Suppressor macrophage (primary cell): Measurements from ENCODE around the gene MYPOP.

ENCODE experiments used
- DNase-seq, 4 experiments: peaks; one replicate each; pipeline ENCODE4 v3.0.0-alpha.2; 2020 to 2022

Gene MYPOP

DNA sequence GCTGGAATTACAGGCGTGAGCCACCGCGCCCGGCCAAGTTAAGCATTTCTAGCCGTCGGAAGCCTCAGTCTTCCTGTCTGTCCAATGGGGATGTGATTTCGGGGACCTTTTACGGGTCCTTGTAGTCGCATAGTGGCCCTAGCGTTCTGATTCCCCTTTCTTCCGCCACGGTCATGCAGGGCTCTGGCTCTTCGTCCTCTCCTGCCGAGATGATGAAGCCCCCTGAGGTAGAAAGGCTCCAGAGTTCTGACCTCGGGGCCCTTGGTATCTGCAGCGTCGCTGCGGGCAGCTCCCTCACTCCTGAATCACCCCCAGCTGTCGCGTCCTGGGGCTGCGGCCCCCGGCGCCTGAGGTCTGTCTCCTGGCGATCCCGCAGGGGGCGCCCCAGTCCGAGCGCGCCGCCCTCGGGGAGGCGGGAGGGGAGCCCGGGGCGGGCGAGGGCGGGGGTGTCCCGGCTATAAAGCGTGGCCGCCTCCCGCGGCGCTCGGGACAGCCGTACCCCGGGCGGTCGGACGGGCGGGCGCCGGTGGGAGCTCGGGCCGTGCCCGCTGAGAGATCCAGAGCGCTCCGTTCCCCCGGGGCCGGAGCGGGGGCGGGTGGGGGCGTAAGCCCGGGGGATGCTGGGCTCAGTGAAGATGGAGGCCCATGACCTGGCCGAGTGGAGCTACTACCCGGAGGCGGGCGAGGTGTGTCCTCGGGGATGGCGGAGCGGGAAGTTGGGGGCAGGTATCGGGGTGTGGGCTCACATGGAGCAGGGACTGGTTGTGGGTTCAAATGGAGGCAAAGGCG is 38.4 kb downstream of the MYPOP start, which contains the start of gene FOXA3:
TSS of gene FOXA3 (plus strand) at position 487 of the 789 bp plus-strand sequence. CDS start at position 618, 131 bp downstream.
- peak; percentile 43 to 75 (median 50) for DNase-seq

DNA sequence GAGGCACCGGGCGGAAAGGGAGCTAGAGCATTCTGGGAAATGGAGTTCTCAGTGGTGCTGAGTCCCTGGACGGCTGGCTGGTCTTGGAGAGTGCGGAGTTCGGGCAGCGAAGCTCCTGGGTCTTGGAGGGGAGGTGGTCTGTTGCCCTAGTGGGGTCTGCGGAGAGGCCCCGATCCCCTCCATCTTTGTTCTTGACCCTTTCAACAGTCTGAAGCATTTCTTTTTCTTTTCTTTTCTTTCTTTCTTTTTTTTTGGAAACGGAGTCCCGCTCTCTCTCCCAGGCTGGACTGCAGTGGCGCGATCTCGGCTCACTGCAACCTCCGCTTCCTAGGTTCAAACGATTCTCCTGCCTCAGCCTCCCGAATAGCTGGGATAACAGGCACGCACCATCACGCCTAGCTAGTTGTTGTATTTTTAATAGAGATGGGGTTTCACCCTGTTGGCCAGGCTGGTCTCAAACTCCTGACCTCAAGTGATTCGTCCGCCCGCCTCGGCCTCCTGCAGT is 39.0 kb downstream of the MYPOP start:
- DNase-seq, result no peak

DNA sequence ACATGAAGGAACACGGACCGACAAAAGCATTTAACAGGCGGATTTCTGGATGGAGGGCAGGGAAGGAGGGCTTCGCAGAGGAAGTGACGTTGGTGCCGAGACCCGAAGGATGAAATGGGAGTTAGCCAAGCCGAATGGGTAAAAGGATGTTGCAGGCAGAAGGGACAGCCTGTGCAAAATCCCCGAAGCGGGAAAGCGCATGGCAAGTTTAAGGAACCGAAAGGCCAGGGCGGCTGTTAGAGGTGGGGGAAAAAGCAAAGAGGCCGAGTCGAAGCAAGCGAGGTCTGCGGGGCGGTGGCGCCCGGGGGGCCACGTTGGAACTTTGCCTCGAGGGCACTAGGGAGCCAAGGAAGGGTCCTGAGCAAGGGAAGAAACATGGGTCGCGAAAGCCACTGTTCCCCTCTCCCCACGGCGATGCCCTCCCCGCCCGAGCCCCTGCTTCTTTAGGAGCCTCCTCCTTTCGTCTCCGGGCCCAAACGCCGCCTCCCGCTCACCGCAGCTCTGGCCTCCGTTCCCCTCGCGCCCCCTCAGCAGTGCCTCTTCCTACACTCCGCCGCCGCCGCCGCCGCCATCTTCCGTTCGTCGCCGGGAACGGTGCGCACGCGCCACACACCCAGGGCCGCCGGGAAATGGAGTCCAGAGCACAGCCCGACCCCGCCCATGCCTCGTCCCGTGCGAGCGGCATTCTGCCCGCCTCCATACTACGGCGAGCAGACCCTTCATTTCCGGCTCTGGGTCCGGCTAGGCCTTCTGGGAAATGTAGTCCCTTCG is 39.7 kb downstream of the MYPOP start, which contains the start of gene SYMPK:
TSS of gene SYMPK (minus strand) at position 584 of the 771 bp plus-strand sequence. CDS start 8,652 bp downstream, outside the sequence.
- DNase-seq, result peak; percentile 98 to 99 (median 99)

DNA sequence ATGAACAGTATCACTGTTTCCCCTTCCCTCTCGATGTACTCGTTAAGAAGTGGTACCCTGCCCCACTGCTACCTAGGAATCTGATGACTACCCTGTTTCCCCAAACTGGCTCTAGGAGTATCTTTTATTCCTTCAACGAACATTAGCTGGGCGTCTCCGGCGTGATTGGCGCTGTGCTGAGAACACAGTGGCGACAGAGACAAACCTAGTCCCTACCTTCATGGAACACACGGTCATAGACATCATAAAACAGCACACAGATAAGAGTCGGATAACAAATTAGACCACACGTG is 40.2 kb downstream of the MYPOP start:
- DNase-seq, result no peak

DNA sequence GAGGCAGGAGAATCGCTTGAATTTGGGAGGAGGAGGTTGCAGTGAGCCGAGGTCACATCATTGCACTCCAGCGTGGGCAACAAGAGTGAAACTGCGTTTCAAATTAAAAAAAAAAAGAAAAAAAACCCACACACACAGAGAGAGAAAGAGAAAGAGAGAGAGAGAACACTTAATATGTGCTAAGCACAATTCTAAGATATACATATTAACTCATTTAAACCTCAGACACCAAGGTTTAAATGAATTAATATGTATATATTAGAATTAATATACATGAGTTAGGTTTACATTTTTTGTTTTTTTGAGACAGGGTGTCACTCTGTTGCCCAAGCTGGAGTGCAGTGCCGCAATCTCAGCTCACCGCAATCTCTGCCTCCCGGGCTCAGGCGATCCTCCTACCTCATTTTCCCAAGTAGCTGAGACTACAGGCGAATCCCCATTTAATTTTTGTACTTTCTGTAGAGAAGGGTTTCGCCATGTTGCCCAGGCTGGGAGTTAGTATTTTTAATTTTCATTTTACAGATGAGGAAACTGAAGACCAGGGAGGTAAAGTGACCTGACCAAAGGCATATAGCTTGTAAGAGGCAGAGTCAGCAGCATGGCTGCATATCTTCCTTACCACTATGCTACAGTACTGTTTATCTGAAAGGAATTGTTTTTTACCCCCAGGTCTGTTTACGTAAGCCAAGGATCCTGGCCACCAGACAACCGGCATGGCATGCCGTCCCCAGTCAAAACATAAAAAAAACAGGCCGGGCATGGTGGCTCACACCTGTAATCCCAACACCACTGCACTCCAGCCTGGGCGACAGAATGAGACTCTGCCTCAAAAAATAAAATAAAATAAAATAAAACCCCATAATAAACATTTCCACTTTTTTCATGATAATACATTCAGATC is 41.8 kb downstream of the MYPOP start:
- DNase-seq, result no peak

DNA sequence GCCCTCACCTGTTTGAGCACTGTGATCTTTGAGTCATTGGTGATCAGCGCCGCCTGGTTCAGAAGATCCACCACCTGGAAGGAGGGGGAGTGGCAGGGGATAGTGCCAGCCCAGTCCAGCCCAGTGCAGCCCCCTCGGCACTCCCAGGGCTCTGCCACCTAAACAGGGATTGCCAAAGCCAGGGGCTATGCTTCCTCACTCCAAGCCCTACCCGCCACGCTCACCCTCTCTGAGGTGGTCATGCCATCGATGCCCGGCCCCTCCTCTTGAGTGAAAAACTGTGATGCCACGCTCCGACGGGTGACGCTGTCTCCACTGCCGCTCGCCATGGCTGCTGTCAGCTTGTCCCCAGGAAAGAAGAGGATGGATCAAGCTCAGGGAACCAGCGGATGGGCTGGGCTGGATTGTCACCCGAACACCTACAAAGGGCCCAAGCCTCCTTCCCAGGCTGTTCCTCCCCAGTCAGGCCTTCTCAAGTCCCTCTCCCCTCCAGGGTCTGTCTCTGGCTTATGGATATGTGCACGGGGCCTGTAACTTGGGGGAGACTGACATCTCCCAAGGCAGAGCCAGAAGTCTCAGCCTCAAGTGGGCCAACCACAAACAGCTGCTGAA is 48.1 kb downstream of the MYPOP start:
- no peak for DNase-seq

DNA sequence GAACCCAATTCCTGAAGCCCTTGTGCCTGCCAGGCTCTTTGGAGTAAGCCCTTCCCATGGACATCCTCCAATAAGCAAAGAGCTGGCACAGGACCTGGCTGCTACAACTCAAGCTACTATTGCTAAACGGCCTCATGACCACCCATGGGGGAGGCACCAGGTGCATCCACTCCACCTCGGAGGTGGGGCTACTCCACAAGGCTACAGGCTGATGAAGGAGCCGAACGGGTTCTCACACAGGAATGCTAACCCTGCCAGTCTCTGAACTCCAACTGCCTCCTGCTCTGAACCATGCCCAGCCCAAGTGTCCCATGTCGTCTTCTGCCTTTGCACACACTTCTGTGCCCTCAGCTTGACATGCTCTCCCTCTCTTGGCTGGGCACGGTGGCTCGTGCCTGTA is 49.4 kb downstream of the MYPOP start:
- no peak for DNase-seq

DNA sequence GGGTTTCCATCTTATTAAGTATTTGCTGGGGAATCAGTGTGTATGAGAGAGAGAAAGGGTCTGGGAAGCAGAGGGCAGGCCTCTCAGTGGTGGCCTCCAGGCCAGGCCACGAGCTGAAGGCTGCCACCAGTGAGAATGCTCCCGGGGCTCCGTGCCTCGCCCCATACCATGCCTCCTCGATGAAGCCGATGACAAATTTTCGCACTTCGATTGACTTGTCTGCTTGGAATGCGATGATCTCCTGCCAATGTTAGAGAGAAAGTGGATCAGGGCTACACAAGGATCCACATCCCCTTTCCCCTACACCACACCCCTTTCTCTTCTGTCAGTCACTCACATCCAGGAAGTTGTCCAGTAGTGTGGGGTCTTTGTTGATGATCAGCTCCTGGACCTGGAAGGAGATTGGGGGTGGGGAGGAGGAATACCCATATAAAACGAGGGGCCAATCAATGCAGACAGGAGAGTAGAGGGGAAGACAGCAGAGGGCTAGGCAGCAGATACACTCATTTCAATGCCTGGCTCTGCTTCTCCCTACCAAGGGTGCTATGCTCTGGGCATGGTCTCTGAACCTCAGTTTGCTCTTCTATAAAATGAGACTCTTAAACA is 50.2 kb downstream of the MYPOP start:
- no peak for DNase-seq

DNA sequence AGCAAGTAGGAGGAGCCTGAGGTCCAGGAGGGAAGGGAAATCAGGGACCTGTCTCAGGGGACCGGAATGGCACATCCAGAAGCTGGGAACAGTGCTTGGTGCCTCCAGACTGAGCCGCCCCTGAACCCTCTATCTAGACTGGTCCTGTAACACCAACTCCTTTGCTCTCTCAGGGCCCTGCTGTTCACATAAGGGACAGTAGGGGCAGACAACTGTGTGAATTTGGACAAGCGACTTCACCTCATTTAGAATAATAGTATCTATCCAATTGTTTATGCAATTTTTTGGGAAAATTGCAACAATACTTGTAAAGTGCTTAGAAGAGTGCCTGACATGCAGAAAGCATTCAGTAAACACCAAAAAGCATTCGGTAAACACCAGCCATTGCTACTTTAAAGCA is 53.5 kb downstream of the MYPOP start:
- no peak for DNase-seq

DNA sequence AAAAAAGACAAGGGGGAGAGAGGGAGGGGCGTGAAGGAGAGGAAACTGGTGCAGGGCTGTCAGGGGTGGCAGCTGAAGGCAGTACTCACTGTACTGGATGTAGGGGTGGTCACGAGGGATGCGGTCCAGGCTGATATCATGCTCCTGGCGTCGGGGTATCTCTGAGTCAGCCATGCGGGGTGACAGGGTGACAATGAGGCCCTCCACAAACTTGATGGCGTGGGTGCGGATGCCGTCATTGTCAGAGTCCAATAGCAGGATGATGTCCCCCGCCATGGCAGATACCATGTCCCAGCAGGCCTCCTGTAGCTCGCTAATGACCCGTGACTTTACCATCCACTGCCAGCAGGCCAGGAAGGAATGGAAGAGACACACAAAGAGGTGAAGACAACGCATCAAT is 54.8 kb downstream of the MYPOP start:
- DNase-seq, result no peak

DNA sequence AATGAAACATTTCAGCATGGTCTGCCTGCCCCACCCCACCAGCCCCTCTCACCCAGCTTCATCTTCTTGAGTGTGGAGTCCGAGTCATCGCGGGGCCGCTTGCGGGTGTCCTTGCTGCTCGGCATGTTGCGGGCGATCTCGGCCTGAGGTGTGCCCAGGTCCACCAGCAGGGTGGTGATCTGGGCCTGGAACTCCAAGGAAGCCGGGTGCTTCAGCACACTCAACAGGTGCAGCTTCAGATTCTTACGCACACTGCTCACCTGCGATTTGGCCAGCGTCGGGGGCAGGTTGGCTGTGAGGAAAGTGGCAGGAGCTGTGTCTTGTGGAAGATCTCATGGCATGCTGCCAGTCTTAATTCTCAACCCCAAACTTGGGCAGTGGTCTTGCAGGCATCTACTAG is 60.2 kb downstream of the MYPOP start:
- no peak for DNase-seq
